GM19438 (cell line): ENCODE results near the gene PRDM16.

ENCODE experiments used
- ATAC-seq: cut with Tn5 transposase; IDR thresholded peaks from one replicate; pipeline ENCODE4 v1.9.1; 2021; ENCODE audit warnings: low read depth; ENCODE audit not compliant: unreplicated experiment

The PRDM16 gene

GRCh38 chr1:3342960-3343359, 274.0 kb downstream of the PRDM16 start:
- ATAC-seq, result no peak

DNA sequence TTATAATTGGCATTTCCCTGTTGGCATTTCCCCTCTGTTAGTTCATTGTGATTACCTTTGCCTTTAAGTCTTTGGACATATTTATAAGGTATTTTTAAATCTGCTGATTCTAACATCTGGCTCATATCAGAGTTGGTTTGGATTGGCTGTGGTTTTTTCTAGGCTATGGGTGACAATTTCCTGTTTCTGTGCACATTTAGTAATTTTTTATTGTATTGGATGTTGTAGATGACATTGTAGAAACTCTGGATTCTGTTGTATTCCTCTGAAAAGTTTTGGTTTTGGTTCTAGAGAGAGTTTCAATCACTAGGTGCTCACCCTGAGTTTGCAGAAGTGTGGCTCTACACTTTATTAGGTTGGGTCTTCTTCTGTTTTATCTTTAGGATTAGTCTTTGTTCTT, 275.4 kb downstream of the PRDM16 start:
- no peak for ATAC-seq

- no peak for ATAC-seq
These were observed 276.8 kb downstream of the PRDM16 start for GRCh38 chr1:3345792-3346191.

- no peak for ATAC-seq
These were observed 277.5 kb downstream of the PRDM16 start for GRCh38 chr1:3346478-3346877.

GRCh38 chr1:3347257-3348020, 278.4 kb downstream of the PRDM16 start:
- no peak for ATAC-seq

GRCh38 chr1:3348196-3348865, 279.3 kb downstream of the PRDM16 start:
- no peak for ATAC-seq

- ATAC-seq, result no peak
These were observed 280.4 kb downstream of the PRDM16 start for GRCh38 chr1:3349161-3349967.

GRCh38 chr1:3349968-3350299, 280.9 kb downstream of the PRDM16 start:
- no peak for ATAC-seq

DNA sequence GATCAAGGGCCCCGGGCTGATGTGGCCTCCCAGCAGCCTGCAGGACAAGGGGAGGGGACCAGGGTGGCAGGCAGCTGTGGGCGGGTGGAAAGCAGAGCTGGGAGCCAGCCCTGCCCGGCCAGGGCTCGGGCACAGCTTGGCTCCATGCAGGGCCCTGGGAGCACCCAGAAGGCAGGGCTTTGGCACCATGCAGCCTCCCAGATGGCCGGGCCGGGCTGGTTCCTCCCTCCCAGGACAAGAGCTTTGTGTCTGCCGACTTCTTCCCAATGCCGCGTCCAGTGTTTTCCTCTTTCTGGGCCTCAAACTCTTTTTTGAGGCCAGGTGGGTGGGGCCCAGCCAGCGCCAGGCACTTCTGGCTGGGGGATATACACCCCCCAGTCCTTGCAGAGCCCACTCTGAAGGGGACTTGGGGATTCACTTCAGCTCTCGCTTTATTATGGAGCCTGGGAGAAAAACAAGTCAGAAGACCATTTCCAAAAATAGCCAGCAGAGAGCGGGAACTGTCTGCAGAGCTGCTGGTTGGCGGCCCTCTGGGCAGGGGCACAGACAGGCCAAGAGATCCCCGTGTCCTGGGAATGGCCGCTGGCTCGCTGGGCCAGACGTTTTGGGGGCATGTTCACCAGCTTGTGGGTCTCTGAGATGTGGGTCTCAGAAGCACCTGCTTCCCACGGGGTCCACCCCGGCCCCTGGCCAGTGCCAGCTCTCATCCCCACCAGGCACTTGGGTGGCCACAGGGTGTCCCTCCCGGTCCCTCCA, 281.7 kb downstream of the PRDM16 start:
- no peak for ATAC-seq

GRCh38 chr1:3351449-3352298, 282.7 kb downstream of the PRDM16 start:
- no peak for ATAC-seq

GRCh38 chr1:3352299-3352951, 283.4 kb downstream of the PRDM16 start:
- no peak for ATAC-seq

- no peak for ATAC-seq
These were observed 283.9 kb downstream of the PRDM16 start for GRCh38 chr1:3352952-3353331.

DNA sequence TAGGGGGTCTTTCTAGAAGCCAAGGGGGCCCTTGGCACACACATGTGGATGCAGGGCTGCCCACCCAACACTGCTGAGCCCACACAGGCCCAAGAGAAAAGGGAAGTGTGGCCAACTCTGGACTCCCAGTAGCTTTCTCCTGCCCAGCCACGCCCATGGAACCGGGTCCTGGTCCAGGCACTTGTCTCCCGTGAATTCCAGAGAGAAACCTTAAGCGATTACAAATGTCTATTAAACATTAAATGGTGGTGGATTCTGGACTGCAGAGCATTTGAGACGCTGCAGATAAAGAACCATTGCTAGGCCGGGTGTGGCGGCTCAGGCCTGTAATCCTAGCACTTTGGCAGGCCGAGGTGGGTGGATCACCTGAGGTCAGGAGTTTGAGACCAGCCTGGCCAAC, 284.9 kb downstream of the PRDM16 start:
- no peak for ATAC-seq

DNA sequence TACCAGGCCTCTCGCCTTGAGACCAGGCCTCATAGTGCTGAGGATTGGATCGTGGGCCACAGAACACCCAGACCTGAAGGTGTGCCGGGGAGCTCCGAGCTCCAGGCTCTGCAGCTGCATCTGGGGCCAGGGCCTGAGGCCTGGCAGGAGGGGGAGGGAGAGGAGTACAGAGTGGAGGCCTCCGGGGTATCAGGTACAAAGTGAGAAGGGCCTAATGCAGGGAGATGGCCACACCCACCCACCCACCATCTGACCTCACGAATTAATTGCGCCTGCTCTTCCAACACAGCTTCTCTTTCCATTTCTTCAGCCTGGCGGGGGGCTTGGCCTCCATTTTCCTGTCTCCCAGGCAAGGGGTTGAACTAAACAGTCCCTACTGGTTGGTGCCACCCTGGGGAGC, 286.1 kb downstream of the PRDM16 start:
- ATAC-seq, result no peak

DNA sequence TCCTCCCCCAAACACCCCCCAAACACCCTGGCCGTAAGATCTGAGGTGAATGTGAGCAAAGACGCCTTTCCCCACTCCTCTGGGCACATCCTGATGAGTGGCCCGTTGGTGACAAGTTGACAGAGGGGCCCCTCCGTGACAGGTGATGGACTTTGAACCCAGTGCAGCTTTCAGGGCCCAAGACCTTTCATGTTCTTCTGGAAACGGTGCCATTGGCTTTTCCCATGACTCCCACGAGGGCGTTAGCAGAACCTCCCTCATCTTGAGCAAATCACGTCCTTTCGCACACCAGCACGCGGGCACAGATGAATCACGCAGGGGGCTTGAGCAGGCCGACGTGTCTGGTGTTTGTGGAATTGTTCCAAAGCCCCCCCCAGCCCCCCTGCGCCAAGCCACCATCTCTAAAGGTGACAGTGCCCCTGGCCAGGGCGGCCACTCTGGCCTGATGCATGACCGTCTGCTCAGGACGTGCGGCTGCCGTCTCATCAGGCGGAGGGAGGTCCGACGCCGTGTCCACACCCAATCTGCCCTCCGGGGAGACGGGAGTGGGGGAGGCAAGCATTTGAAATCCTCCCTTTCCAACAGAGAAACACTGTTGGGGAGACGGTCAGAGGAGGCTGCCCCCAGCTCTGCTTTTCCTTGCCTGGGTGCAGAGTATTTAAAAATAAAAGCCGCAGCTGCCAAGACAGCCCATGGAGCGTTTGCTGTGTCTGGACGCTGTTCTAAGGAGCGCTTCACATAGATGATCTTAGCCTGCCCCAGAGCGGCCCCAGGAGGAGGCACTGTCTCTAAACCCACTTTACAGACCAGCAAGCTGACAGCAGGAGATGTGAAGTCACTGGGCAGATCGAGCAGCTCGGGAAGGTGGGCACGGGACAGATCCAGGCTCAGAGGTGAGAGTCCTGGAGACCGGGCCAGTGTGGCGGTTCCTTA, 287.2 kb downstream of the PRDM16 start:
- ATAC-seq, result no peak

DNA sequence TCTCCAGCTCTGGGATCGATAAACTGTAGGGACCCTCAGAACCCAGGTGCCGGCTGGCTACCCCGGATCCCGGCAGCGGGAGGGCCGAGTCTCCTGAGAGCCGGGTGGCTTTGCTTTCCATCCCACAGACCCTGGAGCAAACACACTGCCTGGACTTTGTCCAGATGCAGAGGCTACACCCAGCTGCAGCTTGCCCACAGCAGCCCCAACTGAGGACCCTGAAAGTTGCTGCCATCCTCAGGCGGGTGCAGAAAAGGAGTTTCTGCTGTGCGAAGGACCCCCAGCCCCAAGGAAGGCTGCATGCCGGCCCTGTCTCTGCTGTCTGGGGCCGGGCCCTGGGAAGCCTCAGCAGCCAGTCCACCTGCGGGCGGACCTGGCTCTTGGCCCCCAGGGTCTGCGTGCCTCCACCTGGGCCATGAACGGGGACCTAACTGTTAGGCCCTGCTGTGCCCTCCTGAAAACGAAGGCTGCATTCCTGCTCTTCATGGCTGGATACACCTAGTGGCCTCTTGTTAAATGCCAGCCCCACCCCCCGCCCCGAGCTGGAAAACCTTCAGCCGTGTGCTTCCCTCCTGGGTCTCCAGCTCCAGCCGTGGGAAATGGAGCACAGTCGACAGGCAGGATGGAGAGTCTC, 287.9 kb downstream of the PRDM16 start:
- ATAC-seq, result no peak

DNA sequence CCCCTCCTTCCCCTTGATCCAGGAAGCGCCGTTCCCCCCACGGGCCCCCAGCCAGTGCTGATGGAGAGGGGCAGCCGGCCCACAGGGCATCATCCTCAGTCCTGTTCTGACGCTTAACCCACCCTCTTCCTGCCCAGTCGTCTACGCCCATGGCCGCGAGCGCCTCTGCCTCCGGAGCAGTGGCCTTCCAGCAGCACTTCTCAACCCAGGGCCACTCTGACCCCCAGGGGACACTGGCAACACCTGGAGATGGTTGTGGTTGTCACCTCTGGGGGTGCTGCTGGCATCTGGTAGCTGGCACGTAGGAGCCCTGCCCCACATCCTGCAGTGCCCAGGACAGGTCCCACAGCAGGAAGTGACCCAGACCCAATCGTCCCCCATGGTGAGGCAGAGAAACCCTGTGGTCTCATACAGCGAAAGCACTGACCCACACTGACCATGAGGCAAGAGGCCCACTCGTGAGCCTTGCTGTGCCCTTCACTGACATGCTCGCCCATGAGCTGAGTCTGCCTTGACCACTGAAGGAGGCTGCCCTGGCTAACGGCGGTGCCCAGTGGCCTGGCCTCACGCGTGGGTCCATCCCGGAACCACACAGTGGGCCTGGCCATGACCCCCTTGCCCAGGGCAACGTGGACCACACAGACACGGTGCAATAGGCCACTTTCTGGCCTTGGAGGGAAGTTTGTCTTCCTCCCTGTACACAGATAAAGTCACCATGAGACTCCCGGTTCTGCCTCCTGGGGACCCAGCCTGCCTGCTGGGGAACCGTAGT, 288.7 kb downstream of the PRDM16 start:
- ATAC-seq, result no peak
